ENCODE measurements around the gene ZC3H12A. TPM values are rescaled to one million over a fixed set of nuclear protein-coding genes. Genes with fewer than 3 reads are reported as not detected.

ZC3H12A gene
- total RNA-seq, 6 donors from 2014 or later = 17.6 to 55.5 (median 26.2) TPM

DNA sequence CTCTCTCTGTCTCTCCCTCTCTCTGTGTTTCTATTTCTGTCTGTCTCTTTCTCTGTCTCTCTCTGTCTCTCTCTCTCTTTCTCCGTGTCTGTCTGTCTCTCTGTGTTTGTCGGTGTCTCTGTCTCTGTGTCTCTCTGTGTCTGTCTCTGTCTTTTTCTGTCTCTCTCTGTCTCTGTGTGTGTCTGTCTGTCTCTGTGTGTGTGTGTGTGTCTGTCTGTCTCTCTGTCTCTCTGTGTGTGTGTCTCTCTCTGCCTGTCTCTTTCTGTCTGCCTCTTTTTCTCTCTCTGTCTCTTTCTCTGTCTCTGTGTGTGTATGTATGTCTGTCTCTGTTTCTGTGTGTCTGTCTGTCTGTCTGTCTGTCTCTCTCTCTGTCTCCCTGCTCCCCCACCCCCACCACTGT lies 31.7 kb upstream of the ZC3H12A start:
- TF ChIP-seq POLR2AphosphoS5 (IDR thresholded peaks at IDR 0.05) = no peak
- TF ChIP-seq EP300 (IDR thresholded peaks at IDR 0.05) = no peak
- no peak for TF ChIP-seq POLR2A (IDR thresholded peaks at IDR 0.05)
- no peak for TF ChIP-seq CTCF (IDR thresholded peaks at IDR 0.05)
- no peak for DNase-seq
- H3K36me3 ChIP-seq = no peaks in the 10 kb centered on the region
- peaks cover 0 to 4% (median 0%) of the 10 kb centered on the region in 4 donors for H3K27me3 ChIP-seq
- no peaks in the 10 kb centered on the region for H3K9me3 ChIP-seq
- no peak for ATAC-seq (ENCODE audit: low FRiP score in 2 of 2)
- 63 to 69% methylated on average over 2 of the region's 2 CpGs for WGBS, 2 donors
- H3K4me3 ChIP-seq = no peak overlapping the region
- H3K27ac ChIP-seq = no peak overlapping the region
- no peaks in the 10 kb centered on the region for H3K4me1 ChIP-seq

DNA sequence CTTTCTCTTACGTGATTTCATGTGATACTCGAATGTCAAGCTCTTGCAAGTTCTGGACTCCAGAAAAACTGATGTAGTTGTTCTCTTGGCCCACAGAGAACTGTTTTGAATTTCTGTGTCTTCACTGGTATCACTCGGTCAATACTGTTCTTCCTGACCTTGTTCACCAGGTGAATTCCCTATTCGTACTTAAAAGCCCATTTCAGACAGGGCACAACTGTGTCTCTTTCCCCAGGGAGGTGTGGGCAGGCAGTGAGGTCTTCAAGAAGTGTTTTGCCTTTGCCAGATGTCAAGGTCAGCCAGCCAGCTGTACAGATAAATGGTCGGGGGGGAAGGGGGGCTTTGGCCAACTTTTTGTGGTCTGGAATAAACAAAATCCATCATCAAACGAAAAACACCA lies 27.5 kb upstream of the ZC3H12A start:
- H3K27me3 ChIP-seq = no peaks in the 10 kb centered on the region
- no peak overlapping the region for H3K4me3 ChIP-seq
- H3K36me3 ChIP-seq = no peaks in the 10 kb centered on the region
- H3K9me3 ChIP-seq = no peaks in the 10 kb centered on the region
- DNase-seq (no peak), ATAC-seq (ENCODE audit: low FRiP score in 2 of 2) (no peak)
- 63 to 69% methylated on average over 6 of the region's 6 CpGs for WGBS, 2 donors
- no peak for TF ChIP-seq CTCF (IDR thresholded peaks at IDR 0.05)
- no peak for TF ChIP-seq POLR2AphosphoS5 (IDR thresholded peaks at IDR 0.05)
- no peak for TF ChIP-seq POLR2A (IDR thresholded peaks at IDR 0.05)
- TF ChIP-seq EP300 (IDR thresholded peaks at IDR 0.05) = no peak
- H3K27ac ChIP-seq = no peak overlapping the region
- peaks cover 0 to 3% (median 0%) of the 10 kb centered on the region in 4 donors for H3K4me1 ChIP-seq

DNA sequence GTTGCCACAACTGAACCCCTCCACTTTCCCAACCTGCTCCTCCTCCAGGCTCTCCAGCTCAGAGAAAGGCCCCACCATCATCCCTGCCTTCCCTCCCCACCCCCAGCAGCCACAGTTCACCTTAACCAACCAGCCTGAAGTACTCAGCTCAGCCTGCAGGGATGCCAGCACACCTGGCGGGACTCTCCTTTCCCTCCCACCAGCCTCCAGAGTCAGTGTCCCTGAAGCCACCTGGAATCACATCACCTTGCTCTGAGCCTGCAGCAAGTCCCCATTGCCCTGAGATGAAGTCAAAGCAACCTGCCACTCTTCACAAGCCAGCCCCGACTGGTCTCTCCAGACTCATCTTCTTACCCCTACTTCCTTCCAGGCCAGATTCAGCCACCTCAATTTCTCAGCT lies 26.2 kb upstream of the ZC3H12A start:
- TF ChIP-seq CTCF (IDR thresholded peaks at IDR 0.05) = no peak
- no peak for TF ChIP-seq POLR2A (IDR thresholded peaks at IDR 0.05)
- no peak for TF ChIP-seq POLR2AphosphoS5 (IDR thresholded peaks at IDR 0.05)
- TF ChIP-seq EP300 (IDR thresholded peaks at IDR 0.05) = no peak
- no peaks in the 10 kb centered on the region for H3K36me3 ChIP-seq
- DNase-seq (no peak), ATAC-seq (ENCODE audit: low FRiP score in 2 of 2) (no peak)
- no peaks in the 10 kb centered on the region for H3K27me3 ChIP-seq
- H3K4me1 ChIP-seq = peaks cover 0 to 3% (median 0%) of the 10 kb centered on the region in 4 donors
- no peak overlapping the region for H3K27ac ChIP-seq
- H3K9me3 ChIP-seq = no peaks in the 10 kb centered on the region
- 50 to 60% methylated on average over 2 of the region's 2 CpGs for WGBS, 2 donors
- no peak overlapping the region for H3K4me3 ChIP-seq

DNA sequence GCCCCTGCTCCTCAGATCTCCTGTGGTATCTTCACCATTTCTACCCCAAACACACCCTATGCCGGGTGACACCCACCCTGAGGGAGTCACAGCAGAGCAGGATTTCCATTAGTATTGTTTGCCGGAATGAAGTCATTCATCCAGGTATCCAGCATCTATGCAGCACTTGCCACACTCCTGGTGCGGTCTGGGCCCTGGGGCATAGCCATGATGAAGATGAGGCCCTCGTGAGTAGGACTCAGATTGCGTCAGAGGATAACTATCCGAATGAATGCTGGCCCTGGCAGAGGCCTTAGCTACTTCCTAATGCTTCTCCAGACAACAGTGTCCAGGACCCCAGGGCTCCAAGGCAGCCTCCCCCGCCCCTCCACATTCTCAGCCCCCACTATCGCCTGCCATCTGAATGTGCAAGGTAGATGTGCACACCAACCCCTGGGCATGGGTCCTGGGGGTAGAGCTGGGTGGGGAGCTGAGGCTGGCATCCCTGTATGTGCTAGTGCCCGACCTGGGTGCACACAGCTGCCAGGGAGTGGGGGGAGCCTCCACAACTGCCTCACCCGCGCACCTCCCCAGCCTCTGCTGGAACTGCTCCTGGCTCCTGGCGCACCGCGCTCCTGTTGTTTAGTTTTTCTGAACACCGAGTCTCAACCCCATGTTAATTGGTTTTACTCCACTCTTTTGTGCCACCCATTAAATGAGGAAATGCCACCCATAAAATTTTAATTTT lies 25.5 kb upstream of the ZC3H12A start:
- Histone ChIP-seq H3K27ac (no peak overlapping the region), H3K36me3 (no peaks in the 10 kb centered on the region), H3K4me3 (no peak overlapping the region), H3K9me3 (no peaks in the 10 kb centered on the region), H3K4me1 (peaks cover 0 to 3% (median 0%) of the 10 kb centered on the region in 4 donors), H3K27me3 (no peaks in the 10 kb centered on the region)
- DNase-seq (peak in 1 of 2 donors; percentile 39), ATAC-seq (ENCODE audit: low FRiP score in 2 of 2) (no peak)
- no peak for TF ChIP-seq POLR2AphosphoS5 (IDR thresholded peaks at IDR 0.05)
- no peak for TF ChIP-seq CTCF (IDR thresholded peaks at IDR 0.05)
- no peak for TF ChIP-seq POLR2A (IDR thresholded peaks at IDR 0.05)
- no peak for TF ChIP-seq EP300 (IDR thresholded peaks at IDR 0.05)
- 70 to 71% methylated on average over 12 to 15 of the region's 15 CpGs for WGBS, 2 donors

DNA sequence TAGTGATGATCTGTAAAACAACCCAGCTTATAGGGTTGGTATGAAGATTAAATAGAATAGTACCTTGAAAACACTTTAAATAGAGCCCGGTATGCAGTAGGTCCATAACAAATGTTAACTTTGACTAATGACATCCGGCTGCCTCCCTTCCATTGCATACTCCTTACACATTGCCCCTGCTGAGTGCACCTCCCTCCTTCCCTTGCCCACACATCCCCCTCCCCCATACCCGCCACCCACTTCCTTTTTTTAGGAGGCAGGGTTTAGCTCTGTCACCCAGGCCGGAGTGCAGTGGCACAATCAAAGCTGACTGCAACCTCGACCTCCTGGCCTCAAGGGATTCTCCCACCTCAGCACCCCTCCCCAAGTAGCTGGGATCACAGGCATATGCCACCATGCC lies 24.4 kb upstream of the ZC3H12A start:
- Histone ChIP-seq H3K27ac (no peak overlapping the region), H3K4me3 (no peak overlapping the region), H3K4me1 (peaks cover 2 to 7% (median 4%) of the 10 kb centered on the region in 4 donors), H3K27me3 (no peaks in the 10 kb centered on the region), H3K9me3 (no peaks in the 10 kb centered on the region), H3K36me3 (no peaks in the 10 kb centered on the region)
- TF ChIP-seq CTCF (IDR thresholded peaks at IDR 0.05) (no peak), EP300 (IDR thresholded peaks at IDR 0.05) (no peak), POLR2A (IDR thresholded peaks at IDR 0.05) (no peak), POLR2AphosphoS5 (IDR thresholded peaks at IDR 0.05) (no peak)
- peak in 1 of 2 donors; percentile 30 for ATAC-seq (ENCODE audit: low FRiP score in 2 of 2)
- DNase-seq = peak in 1 of 2 donors; percentile 53
- 18 to 22% methylated on average over 5 of the region's 5 CpGs for WGBS, 2 donors
